GM19240 (cell line): Measurements from ENCODE around the gene TMEM269.
"Not testable (repeated sequence)": the region's sequence is repeated elsewhere in the genome, so short reads cannot be mapped to it uniquely, and the experiment has no call there.

ENCODE experiments used
- DNase-seq: peaks from one replicate; pipeline ENCODE4 v3.0.0; 2011; ENCODE audit warnings: low spot score; ENCODE audit not compliant: insufficient read length

TMEM269 gene

GRCh38 chr1:42748021-42748420, 36.8 kb upstream of the TMEM269 start:
- DNase-seq, result no peak

GRCh38 chr1:42748461-42749410, 36.1 kb upstream of the TMEM269 start:
- no peak for DNase-seq

- no peak for DNase-seq
These were observed 34.8 kb upstream of the TMEM269 start for GRCh38 chr1:42750041-42750440.

- not testable (repeated sequence) for DNase-seq
These were observed 33.2 kb upstream of the TMEM269 start for GRCh38 chr1:42751511-42752070.

- DNase-seq, result no peak
These were observed 32.5 kb upstream of the TMEM269 start for GRCh38 chr1:42752284-42752683.

- no peak for DNase-seq
These were observed 31.7 kb upstream of the TMEM269 start for GRCh38 chr1:42753070-42753469.

GRCh38 chr1:42756956-42757891, 27.6 kb upstream of the TMEM269 start:
- peak; percentile 64 for DNase-seq

- no peak for DNase-seq
These were observed 26.9 kb upstream of the TMEM269 start for GRCh38 chr1:42757892-42758275.

- no peak for DNase-seq
These were observed 26.1 kb upstream of the TMEM269 start for GRCh38 chr1:42758641-42759040.

- DNase-seq, result no peak
These were observed 25.7 kb upstream of the TMEM269 start for GRCh38 chr1:42759114-42759513.

- no peak for DNase-seq
These were observed 23.2 kb upstream of the TMEM269 start for GRCh38 chr1:42761567-42761966.

- DNase-seq, result no peak
These were observed 22.5 kb upstream of the TMEM269 start for GRCh38 chr1:42762269-42762668.

GRCh38 chr1:42765269-42765668, 19.5 kb upstream of the TMEM269 start:
- DNase-seq, result no peak

- no peak for DNase-seq
These were observed 18.7 kb upstream of the TMEM269 start for GRCh38 chr1:42765832-42766740.

- peak; percentile 83 for DNase-seq
These were observed 17.9 kb upstream of the TMEM269 start, which contains the start of the genes C1orf50 and P3H1 for GRCh38 chr1:42766741-42767509. C1orf50 (plus strand) TSS chr1:42767249; CDS start chr1:42767312, 63 bp downstream. P3H1 (minus strand) TSS chr1:42767028; CDS start chr1:42766971, 57 bp downstream.

GRCh38 chr1:42767510-42768000, 17.2 kb upstream of the TMEM269 start:
- no peak for DNase-seq

- no peak for DNase-seq
These were observed 16.6 kb upstream of the TMEM269 start for GRCh38 chr1:42768172-42768571.

- no peak for DNase-seq
These were observed 15.0 kb upstream of the TMEM269 start for GRCh38 chr1:42769811-42770210.

GRCh38 chr1:42773420-42773819, 11.4 kb upstream of the TMEM269 start:
- no peak for DNase-seq
